HG03060 (cell line): ENCODE measurements around the gene FKBP1A.

Experiments
- ATAC-seq: cut with Tn5 transposase; IDR thresholded peaks from one replicate; pipeline ENCODE4 v1.9.1; 2021; ENCODE audit warnings: low read depth, moderate number of reproducible peaks; ENCODE audit not compliant: unreplicated experiment

Gene FKBP1A

DNA sequence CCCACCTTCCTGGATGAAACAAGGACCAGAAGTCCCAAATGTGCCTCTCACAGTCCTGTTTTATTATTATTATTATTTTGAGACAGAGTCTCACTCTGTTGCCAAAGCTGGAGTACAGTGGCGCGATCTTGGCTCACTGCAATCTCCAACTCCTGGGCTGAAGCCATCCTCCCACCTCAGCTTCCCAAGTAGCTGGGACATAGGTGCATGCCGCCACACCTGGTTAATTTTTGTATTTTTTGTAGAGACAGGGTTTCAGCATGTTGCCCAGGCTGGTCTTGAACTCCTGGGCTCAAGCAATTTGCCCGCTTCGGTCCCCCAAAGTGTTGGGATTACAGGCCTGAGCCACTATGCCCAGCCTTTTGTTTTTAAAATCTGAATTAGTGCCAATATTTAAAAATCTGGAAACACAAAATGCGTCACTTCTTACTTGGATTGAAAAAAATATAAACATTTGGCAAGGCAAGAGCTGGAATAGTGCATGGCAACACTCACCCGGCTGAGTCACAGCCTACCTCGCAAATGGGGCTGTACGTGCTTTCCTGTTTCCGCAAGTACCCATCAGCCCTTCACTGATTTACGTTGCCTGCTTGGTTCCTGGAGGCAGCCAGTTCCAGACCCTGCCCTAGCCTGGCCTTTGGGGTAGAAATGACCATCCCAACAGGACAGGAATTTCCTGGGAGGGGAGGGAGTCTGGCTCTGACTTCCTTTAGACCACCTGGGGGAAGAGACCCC is 70.2 kb downstream of the FKBP1A start:
- no peak for ATAC-seq

DNA sequence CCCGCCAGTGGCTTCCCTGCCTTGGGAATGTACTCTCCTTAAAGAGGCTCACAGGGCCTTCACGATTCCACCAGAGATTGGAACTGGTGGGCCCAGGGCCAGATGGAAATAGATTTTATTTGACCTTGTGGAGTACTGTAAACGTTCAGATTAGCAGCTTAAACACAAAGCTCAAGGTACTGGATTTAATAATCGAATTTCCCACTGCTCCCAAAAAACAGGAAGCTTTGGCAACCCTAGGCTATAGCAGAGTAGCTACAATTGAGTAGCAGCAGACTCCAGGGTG is 71.3 kb downstream of the FKBP1A start:
- ATAC-seq, result no peak

DNA sequence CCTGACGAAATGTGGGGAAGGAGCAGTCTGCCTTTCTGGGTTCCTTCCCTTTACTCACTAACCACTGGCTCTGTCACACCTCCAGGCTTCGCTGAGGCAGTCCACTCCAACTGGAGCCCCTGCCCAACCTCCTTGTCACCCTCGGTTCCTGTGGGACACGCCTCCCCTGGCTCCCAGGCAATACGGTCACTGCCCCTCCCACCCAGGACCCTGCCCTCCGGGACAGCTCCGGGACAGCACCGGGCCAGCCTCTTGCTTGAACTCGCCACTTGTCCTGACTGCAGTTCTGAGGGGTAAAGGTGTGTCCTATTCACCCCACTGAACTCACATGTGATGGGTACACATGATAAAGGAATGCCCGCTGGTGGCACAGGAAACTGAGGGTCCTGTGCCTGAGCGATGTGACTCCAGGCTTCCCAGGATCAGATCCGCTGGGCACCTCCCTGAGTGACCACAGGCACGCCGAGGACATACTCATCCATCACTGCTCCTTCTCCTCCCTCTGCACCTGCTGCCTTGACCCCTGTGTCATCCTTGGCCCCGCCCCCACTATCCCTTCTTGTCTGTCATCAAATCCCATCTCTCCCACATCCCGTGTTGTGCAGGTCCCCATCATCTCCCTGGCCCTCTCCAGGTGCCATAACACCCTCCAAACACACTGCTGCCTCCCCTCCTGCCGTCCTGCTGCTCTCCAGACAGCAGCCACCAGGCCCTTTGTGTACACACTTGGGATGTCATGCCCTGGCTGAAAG is 71.8 kb downstream of the FKBP1A start:
- no peak for ATAC-seq

DNA sequence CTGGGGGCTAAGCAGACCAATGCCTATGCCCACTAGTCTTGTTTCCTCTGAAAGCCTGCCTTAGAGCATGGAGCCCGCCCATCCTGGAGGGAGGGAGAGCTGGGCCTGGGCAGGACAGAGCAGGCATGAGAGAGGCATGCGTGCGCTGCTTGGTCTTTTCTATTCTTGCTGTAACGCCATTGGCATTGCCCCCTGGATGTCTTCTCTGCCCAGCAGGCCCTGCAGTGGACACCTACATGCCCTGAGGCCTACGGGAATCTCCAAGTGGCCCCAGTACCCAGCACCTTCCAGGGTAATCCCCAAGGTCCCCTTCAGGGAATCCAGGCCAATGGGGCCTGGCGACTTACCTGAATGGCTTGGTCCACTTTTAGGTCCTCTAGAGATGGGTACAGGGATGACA is 72.8 kb downstream of the FKBP1A start:
- no peak for ATAC-seq

DNA sequence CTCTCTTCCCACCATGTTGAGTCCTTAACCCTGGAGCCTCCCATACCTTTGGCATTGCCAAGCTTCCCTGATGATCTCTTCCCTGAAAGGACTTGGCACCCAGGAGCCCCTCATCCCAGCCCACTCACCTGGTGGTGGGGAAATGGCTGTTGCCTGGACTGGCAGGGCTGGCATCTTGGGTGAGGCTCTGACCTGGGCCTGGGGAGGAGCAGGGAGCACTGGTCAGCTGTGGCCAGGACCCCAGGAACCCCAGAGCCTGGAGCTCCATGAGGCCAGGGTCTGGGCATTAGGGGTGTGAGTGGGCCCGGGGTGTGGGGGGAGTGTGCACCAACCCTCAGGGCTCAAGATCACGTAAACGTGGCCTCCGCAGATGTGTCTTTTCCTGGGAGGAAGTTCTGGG is 73.4 kb downstream of the FKBP1A start:
- no peak for ATAC-seq

DNA sequence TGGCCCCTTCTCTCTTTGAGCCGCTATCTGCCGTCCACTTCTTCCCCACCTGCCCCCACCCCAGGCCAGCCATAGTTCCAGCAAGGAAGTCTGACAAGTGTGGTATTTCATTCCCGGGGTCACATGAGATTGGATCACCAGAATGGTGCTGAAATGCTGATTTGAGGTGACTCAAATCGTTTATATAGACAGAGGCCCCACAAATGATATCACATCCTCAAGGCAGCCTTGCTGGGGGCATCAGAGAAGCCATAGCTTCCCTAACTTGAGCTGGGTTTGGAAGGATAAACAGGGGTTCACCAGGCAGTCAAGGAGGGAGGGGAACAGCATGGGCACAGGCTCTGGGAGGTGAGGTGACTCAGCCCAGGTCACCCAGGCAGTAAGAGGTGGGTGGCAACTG is 73.8 kb downstream of the FKBP1A start:
- ATAC-seq, result no peak
